K562 (cell line): ENCODE results near the gene SLC39A3. TPM values are rescaled to one million over a fixed set of nuclear protein-coding genes. Genes with fewer than 3 reads are reported as not detected.

Experiments
- ATF1 ChIP-seq, 2 experiments: fragments of 450-650 bp in 1 of 2; IDR thresholded peaks; 2 replicates each; pipeline ENCODE4 v1.6.1; 2016; ENCODE audit warnings: missing compliant biosample characterization in 1 of 2, missing genetic modification characterization in 1 of 2
- CXXC5 ChIP-seq: fragments of 250-450 bp; sonication (Bioruptor Pico); IDR thresholded peaks from 2 replicates; pipeline ENCODE4 v1.8.0; 2022; ENCODE audit warnings: inconsistent platforms, mild to moderate bottlenecking, moderate library complexity
- ERF ChIP-seq: fragments of 450-650 bp; formaldehyde crosslinking; IDR thresholded peaks from 2 replicates; pipeline ENCODE4 v1.4.0; 2020; ENCODE audit warnings: mild to moderate bottlenecking, mixed read lengths
- FOS ChIP-seq: IDR thresholded peaks from 3 replicates; pipeline ENCODE4 v1.6.1; 2011; ENCODE audit not compliant: insufficient read length; ENCODE audit errors: extremely low read depth
- MAZ ChIP-seq, 2 experiments: fragments of 450-650 bp in 1 of 2; sonication (generic) in 1 of 2; formaldehyde crosslinking; IDR thresholded peaks in 1 of 2; conservative IDR thresholded peaks in 1 of 2; 2 replicates each; pipeline versions ENCODE4 v1.4.0 to v1.5.0; 2020; ENCODE audit warnings: mild to moderate bottlenecking in 1 of 2, missing genetic modification reagents in 1 of 2
- NFIC ChIP-seq: fragments of 450-650 bp; IDR thresholded peaks from 2 replicates; pipeline ENCODE4 v1.6.1; 2017; ENCODE audit warnings: mild to moderate bottlenecking, inconsistent platforms
- NFIX ChIP-seq: fragments of 250-450 bp; sonication (Bioruptor Pico); IDR thresholded peaks from 2 replicates; pipeline ENCODE4 v1.4.0; 2020; ENCODE audit warnings: low read depth, mild to moderate bottlenecking, moderate library complexity
- RBFOX2 ChIP-seq: fragments of 200-400 bp; formaldehyde crosslinking; IDR thresholded peaks from 2 replicates; pipeline ENCODE4 v1.6.1; 2017; ENCODE audit warnings: low read depth, mild to moderate bottlenecking, low read length, moderate library complexity
- TRIM24 ChIP-seq, 2 experiments: fragments of 450-650 bp; IDR thresholded peaks; 2 replicates each; pipeline ENCODE4 v1.6.1; 2016
- ZC3H4 ChIP-seq: sonication (generic); formaldehyde crosslinking; IDR thresholded peaks from 2 replicates; pipeline ENCODE4 v1.9.0; 2021; ENCODE audit warnings: missing genetic modification reagents, borderline replicate concordance
- ZNF184 ChIP-seq: sonication (generic); formaldehyde crosslinking; IDR thresholded peaks from 2 replicates; pipeline ENCODE4 v1.5.0; 2020; ENCODE audit warnings: missing genetic modification reagents
- ZSCAN32 ChIP-seq: fragments of 450-650 bp; formaldehyde crosslinking; IDR thresholded peaks from 2 replicates; pipeline ENCODE4 v1.4.0; 2020; ENCODE audit warnings: mild to moderate bottlenecking, moderate library complexity
- polyA plus RNA-seq, 8 experiments: library from polyadenylated mRNA; depleted of rRNA in 4 of 8; stranded (reverse) in 5 of 8; unstranded in 3 of 8; fragments of >200 nt; fragmentation: Nextera tagmentation in 2 of 8; fragmentation: Illumina TruSeq in 1 of 8; extraction: Ambion mirVana in 2 of 8; extraction: Trizol in 1 of 8; gene quantifications; 2 replicates each; pipeline versions ENCODE4 v1.2.1 to v1.2.3, GENCODE V29; 2011 to 2014; ENCODE audit warnings: inconsistent platforms in 1 of 8, missing spikeins in 1 of 8
- total RNA-seq, 7 experiments: library from RNA; depleted of rRNA in 6 of 7; stranded (reverse); fragments of >200 nt in 6 of 7; fragmentation: Illumina TruSeq in 2 of 7; extraction: Trizol in 2 of 7; gene quantifications; 2 replicates each; pipeline versions ENCODE4 v1.2.1 to v1.2.3, GENCODE V29; 2011 to 2021; ENCODE audit warnings: low replicate concordance in 1 of 7
- TF ChIP-seq, protein P1 (sequence below): fragments of 250-450 bp; sonication (Bioruptor Pico); IDR thresholded peaks from 2 replicates; pipeline ENCODE4 v1.5.0; 2022; ENCODE audit warnings: mild to moderate bottlenecking
- TF ChIP-seq, protein P2 (sequence below): fragments of 450-650 bp; IDR thresholded peaks from 2 replicates; pipeline ENCODE4 v1.6.1; 2016; ENCODE audit warnings: low read depth, mild to moderate bottlenecking, moderate library complexity
- TF ChIP-seq, protein P3 (sequence below): fragments of 150-350 bp; IDR thresholded peaks from 2 replicates; pipeline ENCODE4 v1.6.1; 2014; ENCODE audit warnings: low read depth, mild to moderate bottlenecking, low read length, borderline replicate concordance
- TF ChIP-seq, protein P4 (sequence below): fragments of 200-400 bp; formaldehyde crosslinking; IDR thresholded peaks from 2 replicates; pipeline ENCODE4 v1.6.1; 2017; ENCODE audit warnings: mild to moderate bottlenecking, low read depth, low read length, moderate library complexity

SLC39A3 gene
- total and polyA plus RNA-seq, 9 of the 15 experiments (the other 6 are each of a cell fraction or from before 2014, with no cell fraction given): 2.3 to 215 (median 127) TPM

DNA sequence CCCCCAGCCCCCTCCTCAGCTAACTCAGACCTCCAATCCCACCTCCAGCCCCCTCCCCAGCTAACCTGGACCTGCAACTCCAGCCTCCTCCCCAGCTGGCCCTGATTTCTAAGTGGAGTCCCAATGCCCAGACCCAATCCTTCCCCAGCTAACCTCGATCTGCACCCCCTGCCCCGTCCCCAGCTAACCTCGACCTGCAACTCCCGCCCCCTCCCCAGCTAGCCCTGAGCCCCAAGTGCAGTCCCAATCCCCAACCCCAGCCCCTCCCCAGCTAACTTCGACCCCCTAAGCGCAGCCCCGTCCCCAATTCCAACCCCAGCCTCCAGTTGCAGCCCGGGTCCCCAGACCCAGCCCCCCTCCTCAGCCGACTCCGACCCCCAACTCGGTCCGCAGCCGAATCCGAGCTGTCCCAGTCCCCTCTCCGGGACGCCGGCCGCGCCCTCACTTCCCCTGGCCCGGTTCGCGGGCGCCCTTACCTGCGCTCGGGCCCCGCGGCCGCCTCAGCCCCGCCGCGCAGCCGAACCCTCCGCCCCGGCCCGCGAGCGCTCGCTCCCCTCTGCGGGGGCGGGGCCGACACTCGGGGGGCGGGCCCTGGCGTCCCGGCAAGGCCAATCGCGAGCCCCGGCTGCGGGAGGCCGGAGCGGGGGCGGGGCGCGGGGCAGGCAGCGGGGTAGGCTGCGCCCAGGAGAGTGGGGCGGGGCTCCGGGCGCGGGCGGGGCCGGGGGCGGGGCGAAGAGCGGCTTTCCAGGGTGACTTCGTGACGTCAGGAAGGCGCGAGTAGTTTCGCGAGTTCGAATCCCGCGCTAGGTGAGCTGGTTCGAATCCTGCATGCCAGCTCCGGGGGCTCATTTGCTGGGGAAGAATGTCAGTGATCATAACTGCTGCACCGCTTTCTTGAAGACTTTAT, 37.4 kb downstream of the SLC39A3 start, which contains the start of gene GNG7 (continued):
- TF ChIP-seq, protein P1, sequence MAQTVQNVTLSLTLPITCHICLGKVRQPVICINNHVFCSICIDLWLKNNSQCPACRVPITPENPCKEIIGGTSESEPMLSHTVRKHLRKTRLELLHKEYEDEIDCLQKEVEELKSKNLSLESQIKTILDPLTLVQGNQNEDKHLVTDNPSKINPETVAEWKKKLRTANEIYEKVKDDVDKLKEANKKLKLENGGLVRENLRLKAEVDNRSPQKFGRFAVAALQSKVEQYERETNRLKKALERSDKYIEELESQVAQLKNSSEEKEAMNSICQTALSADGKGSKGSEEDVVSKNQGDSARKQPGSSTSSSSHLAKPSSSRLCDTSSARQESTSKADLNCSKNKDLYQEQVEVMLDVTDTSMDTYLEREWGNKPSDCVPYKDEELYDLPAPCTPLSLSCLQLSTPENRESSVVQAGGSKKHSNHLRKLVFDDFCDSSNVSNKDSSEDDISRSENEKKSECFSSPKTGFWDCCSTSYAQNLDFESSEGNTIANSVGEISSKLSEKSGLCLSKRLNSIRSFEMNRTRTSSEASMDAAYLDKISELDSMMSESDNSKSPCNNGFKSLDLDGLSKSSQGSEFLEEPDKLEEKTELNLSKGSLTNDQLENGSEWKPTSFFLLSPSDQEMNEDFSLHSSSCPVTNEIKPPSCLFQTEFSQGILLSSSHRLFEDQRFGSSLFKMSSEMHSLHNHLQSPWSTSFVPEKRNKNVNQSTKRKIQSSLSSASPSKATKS: no peak
- TF ChIP-seq ATF1 (CRISPR knock-in tag; IDR thresholded peaks at IDR 0.05) (no peak), ATF1 (tag; IDR thresholded peaks at IDR 0.05) (peak; percentile 87; the same call in 1 of the 2 replicates), CXXC5 (CRISPR knock-in tag) (peak; percentile 48), FOS (no peak), ERF (CRISPR knock-in tag) (no peak), ZSCAN32 (CRISPR knock-in tag) (no peak), RBFOX2 (peak; percentile 51), TRIM24 (IDR thresholded peaks at IDR 0.05) (no peak), ZNF184 (CRISPR knock-in tag) (no peak), NFIX (CRISPR knock-in tag) (no peak), NFIC (no peak), ZC3H4 (CRISPR knock-in tag) (no peak), MAZ (CRISPR knock-in tag; conservative IDR thresholded peaks at IDR 0.05 in 1 of 2, IDR thresholded peaks at IDR 0.05 in 1 of 2) (peak in 1 of 2 experiments; percentile 53; a peak in 2 of 4 replicates)
- TF ChIP-seq, protein P2, sequence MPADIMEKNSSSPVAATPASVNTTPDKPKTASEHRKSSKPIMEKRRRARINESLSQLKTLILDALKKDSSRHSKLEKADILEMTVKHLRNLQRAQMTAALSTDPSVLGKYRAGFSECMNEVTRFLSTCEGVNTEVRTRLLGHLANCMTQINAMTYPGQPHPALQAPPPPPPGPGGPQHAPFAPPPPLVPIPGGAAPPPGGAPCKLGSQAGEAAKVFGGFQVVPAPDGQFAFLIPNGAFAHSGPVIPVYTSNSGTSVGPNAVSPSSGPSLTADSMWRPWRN: no peak
- TF ChIP-seq, protein P3, sequence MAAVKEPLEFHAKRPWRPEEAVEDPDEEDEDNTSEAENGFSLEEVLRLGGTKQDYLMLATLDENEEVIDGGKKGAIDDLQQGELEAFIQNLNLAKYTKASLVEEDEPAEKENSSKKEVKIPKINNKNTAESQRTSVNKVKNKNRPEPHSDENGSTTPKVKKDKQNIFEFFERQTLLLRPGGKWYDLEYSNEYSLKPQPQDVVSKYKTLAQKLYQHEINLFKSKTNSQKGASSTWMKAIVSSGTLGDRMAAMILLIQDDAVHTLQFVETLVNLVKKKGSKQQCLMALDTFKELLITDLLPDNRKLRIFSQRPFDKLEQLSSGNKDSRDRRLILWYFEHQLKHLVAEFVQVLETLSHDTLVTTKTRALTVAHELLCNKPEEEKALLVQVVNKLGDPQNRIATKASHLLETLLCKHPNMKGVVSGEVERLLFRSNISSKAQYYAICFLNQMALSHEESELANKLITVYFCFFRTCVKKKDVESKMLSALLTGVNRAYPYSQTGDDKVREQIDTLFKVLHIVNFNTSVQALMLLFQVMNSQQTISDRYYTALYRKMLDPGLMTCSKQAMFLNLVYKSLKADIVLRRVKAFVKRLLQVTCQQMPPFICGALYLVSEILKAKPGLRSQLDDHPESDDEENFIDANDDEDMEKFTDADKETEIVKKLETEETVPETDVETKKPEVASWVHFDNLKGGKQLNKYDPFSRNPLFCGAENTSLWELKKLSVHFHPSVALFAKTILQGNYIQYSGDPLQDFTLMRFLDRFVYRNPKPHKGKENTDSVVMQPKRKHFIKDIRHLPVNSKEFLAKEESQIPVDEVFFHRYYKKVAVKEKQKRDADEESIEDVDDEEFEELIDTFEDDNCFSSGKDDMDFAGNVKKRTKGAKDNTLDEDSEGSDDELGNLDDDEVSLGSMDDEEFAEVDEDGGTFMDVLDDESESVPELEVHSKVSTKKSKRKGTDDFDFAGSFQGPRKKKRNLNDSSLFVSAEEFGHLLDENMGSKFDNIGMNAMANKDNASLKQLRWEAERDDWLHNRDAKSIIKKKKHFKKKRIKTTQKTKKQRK: no peak
- TF ChIP-seq, protein P4, sequence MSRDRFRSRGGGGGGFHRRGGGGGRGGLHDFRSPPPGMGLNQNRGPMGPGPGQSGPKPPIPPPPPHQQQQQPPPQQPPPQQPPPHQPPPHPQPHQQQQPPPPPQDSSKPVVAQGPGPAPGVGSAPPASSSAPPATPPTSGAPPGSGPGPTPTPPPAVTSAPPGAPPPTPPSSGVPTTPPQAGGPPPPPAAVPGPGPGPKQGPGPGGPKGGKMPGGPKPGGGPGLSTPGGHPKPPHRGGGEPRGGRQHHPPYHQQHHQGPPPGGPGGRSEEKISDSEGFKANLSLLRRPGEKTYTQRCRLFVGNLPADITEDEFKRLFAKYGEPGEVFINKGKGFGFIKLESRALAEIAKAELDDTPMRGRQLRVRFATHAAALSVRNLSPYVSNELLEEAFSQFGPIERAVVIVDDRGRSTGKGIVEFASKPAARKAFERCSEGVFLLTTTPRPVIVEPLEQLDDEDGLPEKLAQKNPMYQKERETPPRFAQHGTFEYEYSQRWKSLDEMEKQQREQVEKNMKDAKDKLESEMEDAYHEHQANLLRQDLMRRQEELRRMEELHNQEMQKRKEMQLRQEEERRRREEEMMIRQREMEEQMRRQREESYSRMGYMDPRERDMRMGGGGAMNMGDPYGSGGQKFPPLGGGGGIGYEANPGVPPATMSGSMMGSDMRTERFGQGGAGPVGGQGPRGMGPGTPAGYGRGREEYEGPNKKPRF: no peak
